ENCODE results near the gene TPST1. TPM values are rescaled to one million over a fixed set of nuclear protein-coding genes. Genes with fewer than 3 reads are reported as not detected.
A peak's percentile ranks its signal among the peaks of the same experiment; 100 is the strongest.

TPST1 gene
- total RNA-seq, 1 experiment from 2014 or later = 14.9 TPM

GRCh38 chr7:66377045-66377444 lies 171.9 kb downstream of the TPST1 start:
- Histone ChIP-seq H3F3A (ENCODE audit: insufficient read depth, low read depth) (no peaks in the 10 kb centered on the region), H3K9me2 (ENCODE audit: insufficient read depth) (no peaks in the 10 kb centered on the region), H3K4me2 (no peak overlapping the region), H3K79me2 (ENCODE audit: low read depth) (no peaks in the 10 kb centered on the region), H3K4me3 (no peak overlapping the region), H4K20me1 (ENCODE audit: insufficient read depth) (no peaks in the 10 kb centered on the region), H2AFZ (no peak overlapping the region), H3K27me3 (ENCODE audit: insufficient read depth, low read depth) (no peaks in the 10 kb centered on the region), H3K36me3 (ENCODE audit: low read depth) (no peaks in the 10 kb centered on the region), H3K27ac (no peak overlapping the region), H3K4me1 (replicated peaks; ENCODE audit: insufficient read depth) (peaks cover 8% of the 10 kb centered on the region; the same call in 1 of the 2 replicates), H3K9me3 (ENCODE audit: insufficient read depth, low read depth) (no peaks in the 10 kb centered on the region)
- intact Hi-C loops (cut with micrococcal nuclease; ENCODE audit: unreplicated experiment) = no loop called here
- CTCF ChIA-PET = no interaction called here
- POLR2A ChIA-PET (ENCODE audit: unreplicated experiment) = no interaction called here
- BruUV-seq (replicated peaks) = no TSS peak
- TF ChIP-seq CTCF (conservative IDR thresholded peaks at IDR 0.05) = no peak
- no peak for TF ChIP-seq EZH2 (IDR thresholded peaks at IDR 0.05; ENCODE audit: low read depth)
- DNase-seq = no peak

GRCh38 chr7:66377714-66378113 lies 172.6 kb downstream of the TPST1 start:
- intact Hi-C loops (cut with micrococcal nuclease; ENCODE audit: unreplicated experiment) = no loop called here
- Histone ChIP-seq H3K36me3 (ENCODE audit: low read depth) (no peaks in the 10 kb centered on the region), H4K20me1 (ENCODE audit: insufficient read depth) (no peaks in the 10 kb centered on the region), H3K4me2 (no peak overlapping the region), H3K9me2 (ENCODE audit: insufficient read depth) (no peaks in the 10 kb centered on the region), H3F3A (ENCODE audit: insufficient read depth, low read depth) (no peaks in the 10 kb centered on the region), H2AFZ (no peak overlapping the region), H3K4me3 (no peak overlapping the region), H3K27me3 (ENCODE audit: insufficient read depth, low read depth) (no peaks in the 10 kb centered on the region), H3K9me3 (ENCODE audit: insufficient read depth, low read depth) (no peaks in the 10 kb centered on the region), H3K27ac (no peak overlapping the region), H3K79me2 (ENCODE audit: low read depth) (no peaks in the 10 kb centered on the region), H3K4me1 (replicated peaks; ENCODE audit: insufficient read depth) (peaks cover 8% of the 10 kb centered on the region; the same call in 1 of the 2 replicates)
- TF ChIP-seq CTCF (conservative IDR thresholded peaks at IDR 0.05) (no peak), EZH2 (IDR thresholded peaks at IDR 0.05; ENCODE audit: low read depth) (no peak)
- ChIA-PET CTCF (no interaction called here), POLR2A (ENCODE audit: unreplicated experiment) (no interaction called here)
- DNase-seq = no peak
- BruUV-seq (replicated peaks) = no TSS peak

- Histone ChIP-seq H3K4me1 (replicated peaks; ENCODE audit: insufficient read depth) (peaks cover 8% of the 10 kb centered on the region; the same call in 1 of the 2 replicates), H3K27ac (peak overlapping the region; percentile 57; the same call in 1 of the 2 replicates), H4K20me1 (ENCODE audit: insufficient read depth) (no peaks in the 10 kb centered on the region), H3K79me2 (ENCODE audit: low read depth) (no peaks in the 10 kb centered on the region), H3K9me3 (ENCODE audit: insufficient read depth, low read depth) (no peaks in the 10 kb centered on the region), H3K36me3 (ENCODE audit: low read depth) (no peaks in the 10 kb centered on the region), H3K9me2 (ENCODE audit: insufficient read depth) (no peaks in the 10 kb centered on the region), H3K4me3 (no peak overlapping the region), H2AFZ (no peak overlapping the region), H3F3A (ENCODE audit: insufficient read depth, low read depth) (no peaks in the 10 kb centered on the region), H3K4me2 (no peak overlapping the region), H3K27me3 (ENCODE audit: insufficient read depth, low read depth) (no peaks in the 10 kb centered on the region)
- intact Hi-C loops (cut with micrococcal nuclease; ENCODE audit: unreplicated experiment) = no loop called here
- CTCF ChIA-PET = interaction anchor here (0.5 kb wide), 1 partner anchor 27 kb away, joined by 3 read pairs; no protein-coding TSS in a partner anchor
- BruUV-seq (replicated peaks) = no TSS peak
- DNase-seq = peak in 1 of 2 experiments; percentile 39
- TF ChIP-seq CTCF (conservative IDR thresholded peaks at IDR 0.05) (no peak), EZH2 (IDR thresholded peaks at IDR 0.05; ENCODE audit: low read depth) (no peak)
- POLR2A ChIA-PET (ENCODE audit: unreplicated experiment) = no interaction called here
Measured at GRCh38 chr7:66379542-66380160, 174.5 kb downstream of the TPST1 start.

Data from PC-9 (cell line).